GM21423 (cell line): ENCODE data around the gene UGGT1.
"Not testable (repeated sequence)": the region's sequence is repeated elsewhere in the genome, so short reads cannot be mapped to it uniquely, and the experiment has no call there.

Source experiments
- ATAC-seq: cut with Tn5 transposase; IDR thresholded peaks from one replicate; pipeline ENCODE4 v1.9.1; 2021; ENCODE audit warnings: mild to moderate bottlenecking, moderate library complexity; ENCODE audit not compliant: unreplicated experiment

Gene UGGT1

GRCh38 chr2:128172191-128172590 lies 81.2 kb downstream of the UGGT1 start:
- ATAC-seq, result no peak

- not testable (repeated sequence) for ATAC-seq
Measured at GRCh38 chr2:128174067-128174466, 83.1 kb downstream of the UGGT1 start.

GRCh38 chr2:128177315-128177714 lies 86.3 kb downstream of the UGGT1 start:
- no peak for ATAC-seq

GRCh38 chr2:128178149-128178649 lies 87.2 kb downstream of the UGGT1 start:
- no peak for ATAC-seq

- ATAC-seq, result peak; percentile 64
Measured at GRCh38 chr2:128178650-128179460, 87.9 kb downstream of the UGGT1 start.

GRCh38 chr2:128179461-128179755 lies 88.4 kb downstream of the UGGT1 start:
- no peak for ATAC-seq

DNA sequence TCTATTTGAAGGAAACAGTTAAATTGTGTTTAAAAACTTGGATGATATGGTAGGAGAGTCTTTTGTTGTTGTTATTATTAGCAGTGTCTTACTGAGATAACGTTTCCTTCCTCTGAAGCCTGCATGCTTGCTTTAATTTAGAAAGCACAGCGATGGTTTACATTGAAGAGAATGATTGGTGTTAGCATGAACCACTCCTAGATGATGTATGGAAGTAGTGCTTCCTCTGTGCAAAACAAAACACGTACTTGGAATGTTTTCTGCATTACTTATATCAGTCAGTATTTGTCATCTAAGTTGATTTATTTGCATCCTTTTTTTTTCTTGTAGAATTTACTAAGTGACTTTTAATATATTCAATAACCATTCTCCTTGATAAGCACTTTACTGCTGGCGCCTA lies 89.0 kb downstream of the UGGT1 start:
- no peak for ATAC-seq

DNA sequence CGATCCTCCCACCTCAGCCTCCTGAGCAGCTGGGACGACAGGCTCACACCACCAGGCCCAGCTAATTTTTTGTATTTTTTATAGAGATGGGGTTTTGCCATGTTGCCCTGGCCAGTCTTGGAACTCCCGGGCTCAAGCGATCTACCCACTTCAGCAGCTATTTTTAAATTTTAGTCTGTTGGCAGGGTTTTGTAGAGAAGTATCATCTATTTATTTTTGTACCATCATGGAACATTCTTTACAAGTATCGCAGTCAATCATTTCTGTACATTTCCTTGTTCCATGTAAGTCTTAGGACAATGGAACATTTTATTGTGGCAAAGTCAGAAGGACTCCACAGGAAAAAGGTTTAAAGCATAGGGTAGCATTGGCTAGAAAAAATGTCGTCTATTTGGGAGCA lies 94.6 kb downstream of the UGGT1 start:
- no peak for ATAC-seq

DNA sequence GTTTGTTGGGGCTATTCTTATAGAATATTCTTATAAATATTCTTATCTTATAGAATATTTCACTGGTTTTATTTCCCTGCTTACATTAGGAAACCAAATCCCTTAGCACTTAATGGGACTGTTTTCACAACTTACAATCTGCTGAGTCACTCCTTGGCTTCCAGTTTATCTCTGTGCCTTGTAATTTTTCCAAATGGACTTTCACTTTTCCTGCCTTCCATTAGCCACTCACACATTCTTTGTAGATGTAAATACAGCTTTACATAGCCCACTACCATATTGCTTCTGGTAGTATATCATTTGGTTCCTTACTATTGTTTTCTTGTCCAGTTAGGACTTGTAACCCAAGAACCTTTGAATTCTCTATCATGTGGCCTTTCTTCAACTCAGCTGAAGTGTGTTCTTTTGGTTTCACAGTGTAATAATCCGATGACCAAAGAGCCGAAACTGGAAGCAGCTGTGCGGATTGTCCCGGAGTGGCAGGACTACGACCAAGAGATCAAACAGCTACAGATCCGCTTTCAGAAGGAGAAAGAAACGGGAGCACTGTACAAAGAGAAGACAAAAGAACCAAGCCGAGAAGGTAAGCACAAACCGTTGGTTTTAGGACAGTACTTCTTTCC lies 96.1 kb downstream of the UGGT1 start:
- ATAC-seq, result no peak

DNA sequence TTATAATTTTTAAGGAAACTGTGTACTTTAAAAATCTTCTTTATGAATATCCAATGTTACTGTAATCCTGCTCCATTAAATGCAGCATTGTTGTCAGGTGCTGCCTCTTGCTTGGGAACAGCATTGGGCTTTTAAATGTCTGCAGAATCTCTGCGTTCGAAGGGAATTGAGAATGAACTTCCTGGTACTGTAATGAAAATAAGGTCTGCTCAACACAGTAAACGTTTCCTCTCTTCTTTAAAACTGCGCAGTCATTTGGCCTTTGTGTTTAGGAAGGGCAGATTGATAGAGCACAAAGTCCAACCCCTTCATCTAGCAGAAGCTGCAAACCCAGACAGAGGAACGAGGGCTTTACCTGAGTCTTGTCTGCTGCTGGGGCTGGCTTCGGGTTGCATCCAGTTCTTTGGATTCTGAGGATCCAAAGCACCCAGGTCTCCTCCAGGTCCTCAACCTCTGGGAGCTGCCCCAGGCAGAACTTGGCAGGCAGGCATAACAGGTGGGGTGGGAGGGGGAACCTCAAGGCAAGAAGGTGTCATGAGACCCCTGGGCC lies 104.5 kb downstream of the UGGT1 start:
- no peak for ATAC-seq

DNA sequence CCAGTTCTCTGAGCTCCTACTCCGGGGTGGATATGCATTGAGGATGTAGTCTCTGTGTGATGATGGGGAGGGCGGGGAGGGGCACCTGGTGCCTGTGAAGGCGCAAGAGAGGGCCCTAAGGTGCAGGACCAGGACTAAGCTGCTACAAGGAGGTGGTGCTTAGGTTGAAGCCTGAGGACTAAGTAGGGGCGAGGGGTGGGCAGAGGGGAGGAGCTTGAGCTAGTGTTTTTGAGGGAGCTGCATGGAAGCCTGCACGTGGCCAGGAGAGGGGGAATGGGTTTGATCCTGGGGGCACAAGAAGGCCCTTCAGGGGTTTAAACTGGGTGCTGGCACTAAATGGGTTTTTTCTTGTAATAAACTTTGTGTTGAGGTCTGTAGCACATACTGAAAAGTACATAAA lies 105.0 kb downstream of the UGGT1 start:
- ATAC-seq, result no peak

DNA sequence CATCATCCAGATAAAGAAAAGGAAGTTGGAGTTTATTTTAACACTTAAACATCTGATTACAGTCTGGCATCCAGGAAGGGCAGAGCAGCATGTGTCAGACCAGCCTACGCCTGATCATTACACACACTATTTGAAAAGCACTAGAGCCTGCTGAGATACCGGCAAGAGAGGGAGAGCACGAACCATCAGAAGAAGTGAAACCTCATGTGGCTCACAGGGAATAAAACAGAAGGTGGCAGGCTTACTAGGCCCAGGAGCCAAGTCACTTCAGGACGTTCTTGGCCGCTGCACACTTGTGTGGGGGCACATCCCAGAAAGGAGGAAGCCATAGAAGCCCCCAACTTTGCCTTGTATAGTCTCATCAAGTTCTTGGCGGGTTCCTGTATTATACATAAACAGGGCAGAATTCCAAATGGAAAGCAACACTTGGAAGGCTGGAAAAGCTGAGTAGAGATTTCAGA lies 105.5 kb downstream of the UGGT1 start:
- peak; percentile 79 for ATAC-seq

- ATAC-seq, result no peak
Measured at GRCh38 chr2:128197059-128197458, 106.1 kb downstream of the UGGT1 start.

- ATAC-seq, result no peak
Measured at GRCh38 chr2:128198656-128199055, 107.7 kb downstream of the UGGT1 start.

- ATAC-seq, result no peak
Measured at GRCh38 chr2:128199141-128199540, 108.1 kb downstream of the UGGT1 start.

DNA sequence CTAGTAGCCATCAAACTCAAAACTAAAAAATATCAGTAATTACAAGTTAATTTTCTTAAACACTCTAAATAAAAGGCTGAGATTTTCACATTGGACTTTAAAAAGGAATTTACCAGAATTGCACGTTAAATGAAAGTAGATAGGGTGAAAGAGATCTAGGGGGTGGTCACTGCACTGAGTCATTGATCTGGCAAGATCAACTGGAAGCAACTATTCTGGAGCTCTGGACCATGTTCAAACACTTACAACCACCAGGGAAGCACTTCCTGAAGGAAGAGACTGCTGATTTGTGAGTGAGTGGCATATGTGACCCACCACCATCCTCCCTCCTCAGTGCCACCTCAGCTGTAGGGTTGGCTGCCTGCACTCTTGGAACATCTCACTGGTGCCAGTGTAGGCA lies 111.8 kb downstream of the UGGT1 start:
- no peak for ATAC-seq

GRCh38 chr2:128206245-128206644 lies 115.2 kb downstream of the UGGT1 start:
- ATAC-seq, result no peak

DNA sequence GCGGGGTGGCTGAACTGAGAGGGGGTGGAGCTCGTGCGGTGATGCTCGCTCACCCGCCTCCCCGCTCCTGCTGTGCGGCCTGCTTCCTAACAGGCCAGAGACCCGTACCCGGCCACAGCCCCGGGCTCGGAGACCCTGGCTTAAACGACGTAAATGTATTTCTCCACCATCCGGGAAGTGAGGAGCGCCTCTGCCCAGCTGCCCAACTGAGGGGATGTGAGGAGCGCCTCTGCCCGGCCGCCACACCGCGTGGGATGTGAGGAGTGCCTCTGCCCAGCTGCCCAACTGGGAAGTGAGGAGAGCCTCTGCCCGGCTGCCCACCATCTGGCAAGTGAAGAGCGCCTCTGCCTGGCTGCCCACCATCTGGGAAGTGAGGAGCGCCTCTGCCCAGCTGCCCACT lies 117.0 kb downstream of the UGGT1 start:
- ATAC-seq, result no peak

DNA sequence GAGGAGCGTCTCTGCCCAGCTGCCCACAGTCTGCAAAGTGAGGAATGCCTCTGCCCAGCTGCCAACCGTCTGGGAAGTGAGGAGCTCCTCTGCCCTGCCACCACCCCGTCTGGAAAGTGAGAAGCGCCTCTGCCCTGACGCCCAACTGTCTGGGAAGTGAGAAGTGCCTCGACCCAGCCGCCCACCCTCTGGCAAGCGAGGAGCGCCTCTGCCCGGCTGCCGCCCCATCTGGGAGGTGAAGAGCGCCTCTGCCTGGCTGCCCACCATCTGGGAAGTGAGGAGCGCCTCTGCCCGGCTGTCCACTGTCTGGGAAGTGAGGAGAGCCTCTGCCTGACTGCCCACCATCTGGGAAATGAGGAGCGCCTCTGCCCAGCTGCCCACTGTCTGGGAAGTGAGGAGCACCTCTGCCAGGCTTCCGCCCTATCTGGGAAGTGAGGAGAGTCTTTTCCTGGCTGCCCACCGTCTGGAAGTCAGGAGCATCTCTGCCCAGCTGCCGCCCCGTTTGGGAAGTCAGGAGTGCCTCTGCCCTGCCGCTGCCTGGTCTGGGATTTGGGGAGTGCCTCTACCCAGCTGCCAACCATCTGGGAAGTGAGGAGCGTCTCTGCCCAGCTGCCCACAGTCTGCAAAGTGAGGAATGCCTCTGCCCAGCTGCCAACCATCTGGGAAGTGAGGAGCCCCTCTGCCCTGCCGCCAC lies 117.8 kb downstream of the UGGT1 start:
- not testable (repeated sequence) for ATAC-seq

DNA sequence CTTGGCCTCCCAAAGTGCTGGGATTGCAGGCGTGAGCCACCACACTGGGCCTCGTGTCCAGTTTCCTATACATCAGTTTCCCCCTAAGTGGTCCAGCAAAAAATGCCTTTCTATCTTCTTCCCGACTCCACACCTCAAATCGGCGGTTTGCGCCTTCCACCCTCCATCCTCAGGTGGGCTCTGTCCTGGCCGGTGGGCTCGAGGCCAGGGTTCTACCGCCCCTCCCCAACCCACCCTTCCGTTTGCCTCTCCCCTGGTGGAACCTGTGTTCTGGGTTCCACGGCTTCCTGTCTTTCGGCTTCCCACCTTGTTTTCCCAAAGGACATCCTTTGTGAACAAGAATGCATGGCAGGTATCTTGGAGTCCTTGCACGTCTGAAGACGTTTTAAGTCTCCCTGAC lies 123.3 kb downstream of the UGGT1 start:
- ATAC-seq, result no peak

- no peak for ATAC-seq
Measured at GRCh38 chr2:128214866-128215460, 124.0 kb downstream of the UGGT1 start.
